Naive thymus-derived CD4-positive, alpha-beta T cell (primary cell): ENCODE data around the gene TMEM131L. TPM values are rescaled to one million over a fixed set of nuclear protein-coding genes. Genes with fewer than 3 reads are reported as not detected.
"Not testable (repeated sequence)": the region's sequence is repeated elsewhere in the genome, so short reads cannot be mapped to it uniquely, and the experiment has no call there.

Source experiments
- ATAC-seq: fragments of 150-1000 bp; cut with Tn5 transposase; 2 replicates; pipeline ENCODE4 v1.10.0; 2021; ENCODE audit warnings: mild to moderate bottlenecking, moderate library complexity
- CTCF ChIA-PET: fragments of 350-600 bp; sonication (Branson Sonifier 250); formaldehyde crosslinking; loops from one replicate; lab custom pipeline; 2021; ENCODE audit warnings: antibody characterized with exemption; lab: Charles Lee
- POLR2A ChIA-PET: fragments of 350-600 bp; sonication (Branson Sonifier 250); formaldehyde crosslinking; loops from one replicate; lab custom pipeline; 2021; ENCODE audit warnings: antibody characterized with exemption, inconsistent platforms; lab: Charles Lee
- DNase-seq, 9 donors: peaks; one replicate each; pipeline versions ENCODE4 v3.0.0 to v3.0.0-alpha.2; 2020 to 2022; ENCODE audit warnings: mixed read lengths in 1 of 9
- H3K27ac ChIP-seq: one replicate; pipeline ENCODE4 v1.7.0; 2013; ENCODE audit warnings: mild to moderate bottlenecking, low read depth, low read length, moderate library complexity
- H3K27me3 ChIP-seq, 2 donors: one replicate each; pipeline ENCODE4 v1.7.0; 2013; ENCODE audit warnings: low read length in 2 of 2, mild to moderate bottlenecking in 2 of 2, moderate library complexity in 2 of 2; ENCODE audit not compliant: control insufficient read depth in 2 of 2, insufficient read depth in 2 of 2
- H3K36me3 ChIP-seq, 3 experiments: 1 replicate in 2 of 3; 2 replicates in 1 of 3; pipeline ENCODE4 v1.7.0; 2013; ENCODE audit warnings: low read length in 3 of 3, mild to moderate bottlenecking in 3 of 3, moderate library complexity in 1 of 3; ENCODE audit not compliant: insufficient read depth in 3 of 3, control insufficient read depth in 2 of 3
- H3K4me1 ChIP-seq, 2 donors: one replicate each; pipeline ENCODE4 v1.7.0; 2013; ENCODE audit warnings: low read length in 2 of 2, mild to moderate bottlenecking in 2 of 2, moderate library complexity in 1 of 2; ENCODE audit not compliant: control insufficient read depth in 2 of 2, insufficient read depth in 2 of 2
- H3K4me3 ChIP-seq: 2 replicates; pipeline ENCODE4 v1.7.0; 2013; ENCODE audit warnings: mild to moderate bottlenecking, low read length
- H3K9me3 ChIP-seq, 3 experiments: 1 replicate in 2 of 3; 2 replicates in 1 of 3; pipeline ENCODE4 v1.7.0; 2013; ENCODE audit warnings: low read length in 3 of 3; ENCODE audit not compliant: control insufficient read depth in 2 of 3
- H3K27ac Mint-ChIP-seq, 9 donors: one replicate each; pipeline ENCODE4 v1.8.0; 2020 to 2022; ENCODE audit warnings: mixed read lengths in 9 of 9, mild to moderate bottlenecking in 8 of 9, moderate library complexity in 5 of 9, inconsistent platforms in 2 of 9
- H3K27me3 Mint-ChIP-seq, 5 donors: one replicate each; pipeline ENCODE4 v1.8.0; 2021 to 2022; ENCODE audit warnings: mixed read lengths in 5 of 5, mild to moderate bottlenecking in 1 of 5
- H3K36me3 Mint-ChIP-seq, 5 donors: one replicate each; pipeline ENCODE4 v1.8.0; 2020 to 2022; ENCODE audit warnings: mixed read lengths in 5 of 5, mild to moderate bottlenecking in 3 of 5, inconsistent platforms in 1 of 5
- H3K4me1 Mint-ChIP-seq, 7 donors: one replicate each; pipeline ENCODE4 v1.8.0; 2020 to 2022; ENCODE audit warnings: mixed read lengths in 7 of 7, mild to moderate bottlenecking in 3 of 7, inconsistent platforms in 1 of 7
- H3K4me3 Mint-ChIP-seq, 10 donors: one replicate each; pipeline ENCODE4 v1.8.0; 2020 to 2022; ENCODE audit warnings: mild to moderate bottlenecking in 10 of 10, mixed read lengths in 10 of 10, moderate library complexity in 6 of 10, inconsistent platforms in 2 of 10
- H3K9me3 Mint-ChIP-seq, 11 donors: one replicate each; pipeline ENCODE4 v1.8.0; 2020 to 2022; ENCODE audit warnings: mixed read lengths in 11 of 11, mild to moderate bottlenecking in 4 of 11, inconsistent platforms in 1 of 11, moderate library complexity in 1 of 11
- intact Hi-C, 2 donors: fragments of 100-400 bp; cut with micrococcal nuclease; formaldehyde crosslinking; loops; one replicate each; pipeline ENCODE4 v1.15.1; 2023
- polyA plus RNA-seq, 2 donors: library from polyadenylated mRNA; unstranded; fragments of 300-500 nt; fragmentation: Illumina TruSeq; gene quantifications; one replicate each; pipeline ENCODE4 v1.2.3, GENCODE V29; 2021
- total RNA-seq, 6 experiments: library from RNA in 5 of 6; stranded (reverse) in 5 of 6; gene quantifications; 1 replicate in 5 of 6; 2 replicates in 1 of 6; pipeline ENCODE4 v1.2.3 and lab custom pipeline; 2021 to 2026

TMEM131L gene
- total and polyA plus RNA-seq, 7 experiments from 2014 or later, result 45.7 to 111 (median 87.9) TPM

GRCh38 chr4:153507310-153508073, 41.3 kb downstream of the TMEM131L start:
- DNase-seq (peak in 1 of 9 donors; percentile 13), ATAC-seq (no peak)
- CTCF ChIA-PET, result no interaction called here
- POLR2A ChIA-PET, result interaction anchor here (0.8 to 1.6 kb wide), 3 partner anchors 9 to 15 kb away, joined by 3 to 5 read pairs (median 4); no protein-coding TSS in a partner anchor
- Mint-ChIP-seq H3K4me1 (peaks cover 45 to 96% (median 82%) of the 10 kb centered on the region in 7 donors), H3K27ac (peak overlapping the region; percentile 36 to 93 (median 81)), H3K9me3 (peaks cover 0 to 4% (median 0%) of the 10 kb centered on the region in 11 donors), H3K27me3 (no peaks in the 10 kb centered on the region), H3K36me3 (peaks cover 6 to 58% (median 38%) of the 10 kb centered on the region in 5 donors), H3K4me3 (peak overlapping the region in 8 of 10 donors; percentile 36 to 61 (median 53))
- H3K36me3 ChIP-seq, result peaks cover 0 to 18% (median 5%) of the 10 kb centered on the region in 3 experiments
- H3K27ac ChIP-seq, result peak overlapping the region; percentile 14
- no peaks in the 10 kb centered on the region for H3K9me3 ChIP-seq
- intact Hi-C loops, result loop anchor here in 1 of 2 donors (1.0 kb wide), 2 partner anchors 10 to 11 kb away; no protein-coding TSS in a partner anchor
- H3K27me3 ChIP-seq, result no peaks in the 10 kb centered on the region
- H3K4me3 ChIP-seq, result no peak overlapping the region
- peaks cover 0 to 49% of the 10 kb centered on the region in 2 donors for H3K4me1 ChIP-seq

- peaks cover 45 to 99% (median 86%) of the 10 kb centered on the region in 7 donors for H3K4me1 Mint-ChIP-seq
- intact Hi-C loops, H3K4me3 ChIP-seq, H3K9me3 Mint-ChIP-seq, H3K27ac ChIP-seq, CTCF ChIA-PET, H3K27me3 Mint-ChIP-seq, H3K27me3 ChIP-seq, ATAC-seq, H3K9me3 ChIP-seq, DNase-seq: not testable (repeated sequence)
- peaks cover 6 to 61% (median 41%) of the 10 kb centered on the region in 5 donors for H3K36me3 Mint-ChIP-seq
- H3K4me3 Mint-ChIP-seq, result peak overlapping the region in 2 of 10 donors; percentile 29 to 40
- H3K36me3 ChIP-seq, result peaks cover 0 to 18% (median 5%) of the 10 kb centered on the region in 3 experiments
- H3K4me1 ChIP-seq, result peaks cover 0 to 46% of the 10 kb centered on the region in 2 donors
- POLR2A ChIA-PET, result interaction anchor here (0.7 to 1.9 kb wide), 5 partner anchors 9 to 140 kb away, joined by 3 to 6 read pairs (median 5); no protein-coding TSS in a partner anchor
- H3K27ac Mint-ChIP-seq, result peak overlapping the region in 4 of 9 donors; percentile 34 to 78 (median 50)
These were observed 43.1 kb downstream of the TMEM131L start for GRCh38 chr4:153509212-153509611.

- Histone ChIP-seq H3K4me1 (peaks cover 0 to 46% of the 10 kb centered on the region in 2 donors), H3K27me3 (no peaks in the 10 kb centered on the region), H3K4me3 (no peak overlapping the region), H3K36me3 (peaks cover 0 to 18% (median 5%) of the 10 kb centered on the region in 3 experiments), H3K27ac (no peak overlapping the region), H3K9me3 (no peaks in the 10 kb centered on the region)
- Mint-ChIP-seq H3K27ac (peak overlapping the region in 7 of 9 donors; percentile 24 to 81 (median 60)), H3K4me3 (peak overlapping the region in 2 of 10 donors; percentile 21), H3K36me3 (peaks cover 6 to 59% (median 40%) of the 10 kb centered on the region in 5 donors), H3K4me1 (peaks cover 46 to 99% (median 85%) of the 10 kb centered on the region in 7 donors), H3K27me3 (no peaks in the 10 kb centered on the region), H3K9me3 (peaks cover 0 to 4% (median 0%) of the 10 kb centered on the region in 11 donors)
- intact Hi-C loops, result no loop called here
- ChIA-PET POLR2A (interaction anchor here (0.7 to 1.9 kb wide), 5 partner anchors 9 to 139 kb away, joined by 3 to 6 read pairs (median 5); no protein-coding TSS in a partner anchor), CTCF (no interaction called here)
- DNase-seq, result no peak
- ATAC-seq, result no peak
These were observed 43.6 kb downstream of the TMEM131L start for GRCh38 chr4:153509724-153510123.

- POLR2A ChIA-PET, result interaction anchor here (0.7 to 1.9 kb wide), 4 partner anchors 10 to 32 kb away, joined by 3 to 6 read pairs (median 4); no protein-coding TSS in a partner anchor
- Histone ChIP-seq H3K9me3 (no peaks in the 10 kb centered on the region), H3K27ac (no peak overlapping the region), H3K27me3 (no peaks in the 10 kb centered on the region), H3K4me3 (no peak overlapping the region), H3K4me1 (peaks cover 0 to 53% of the 10 kb centered on the region in 2 donors), H3K36me3 (peaks cover 0 to 18% (median 4%) of the 10 kb centered on the region in 3 experiments)
- intact Hi-C loops, result no loop called here
- DNase-seq, result peak in 1 of 9 donors; percentile 3
- peaks cover 2 to 60% (median 43%) of the 10 kb centered on the region in 5 donors for H3K36me3 Mint-ChIP-seq
- peak overlapping the region in 6 of 9 donors; percentile 55 to 78 (median 60) for H3K27ac Mint-ChIP-seq
- ATAC-seq, result no peak
- peaks cover 47 to 99% (median 84%) of the 10 kb centered on the region in 7 donors for H3K4me1 Mint-ChIP-seq
- H3K9me3 Mint-ChIP-seq, result peaks cover 0 to 4% (median 0%) of the 10 kb centered on the region in 11 donors
- peak overlapping the region in 2 of 10 donors; percentile 21 to 34 for H3K4me3 Mint-ChIP-seq
- CTCF ChIA-PET, result interaction anchor here (0.6 to 1.2 kb wide), 2 partner anchors 41 to 64 kb away, joined by 3 read pairs; no protein-coding TSS in a partner anchor
- H3K27me3 Mint-ChIP-seq, result no peaks in the 10 kb centered on the region
These were observed 44.3 kb downstream of the TMEM131L start for GRCh38 chr4:153510252-153511001.

- Histone ChIP-seq H3K36me3 (peaks cover 0 to 19% (median 0%) of the 10 kb centered on the region in 3 experiments), H3K4me1 (peaks cover 0 to 50% of the 10 kb centered on the region in 2 donors), H3K27ac (no peak overlapping the region), H3K27me3 (no peaks in the 10 kb centered on the region), H3K4me3 (no peak overlapping the region), H3K9me3 (no peaks in the 10 kb centered on the region)
- Mint-ChIP-seq H3K4me1 (peaks cover 42 to 98% (median 79%) of the 10 kb centered on the region in 7 donors), H3K4me3 (peak overlapping the region in 2 of 10 donors; percentile 11 to 60), H3K27me3 (no peaks in the 10 kb centered on the region), H3K36me3 (peaks cover 0 to 53% (median 42%) of the 10 kb centered on the region in 5 donors), H3K27ac (peak overlapping the region in 5 of 9 donors; percentile 6 to 78 (median 62)), H3K9me3 (peaks cover 0 to 4% (median 0%) of the 10 kb centered on the region in 11 donors)
- no peak for ATAC-seq
- intact Hi-C loops, result no loop called here
- ChIA-PET POLR2A (interaction anchor here (1.0 to 1.1 kb wide), 3 partner anchors 9 to 33 kb away, joined by 3 to 6 read pairs (median 3); no protein-coding TSS in a partner anchor), CTCF (interaction anchor here (1.2 kb wide), 1 partner anchor 63 kb away, joined by 3 read pairs; no protein-coding TSS in a partner anchor)
- no peak for DNase-seq
These were observed 44.9 kb downstream of the TMEM131L start for GRCh38 chr4:153511104-153511503.
